AG09309 (cell line): Measurements from ENCODE around the gene CCN5.
"Not testable (repeated sequence)": the region's sequence is repeated elsewhere in the genome, so short reads cannot be mapped to it uniquely, and the experiment has no call there.

Experiments
- DNase-seq: peaks from one replicate; pipeline ENCODE4 v3.0.0-alpha.2; 2010; ENCODE audit warnings: low read depth
- H3K4me3 ChIP-seq: 2 replicates; pipeline ENCODE4 v1.5.1; 2011; ENCODE audit warnings: mild to moderate bottlenecking, low read depth, low read length, moderate library complexity; ENCODE audit not compliant: control insufficient read depth
- TF ChIP-seq, protein P1 (sequence below): IDR thresholded peaks from 2 replicates; pipeline ENCODE4 v1.5.1; 2011; ENCODE audit warnings: mild to moderate bottlenecking, low read depth, low read length, inconsistent platforms; ENCODE audit not compliant: insufficient read depth, control insufficient read depth; ENCODE audit errors: missing control alignments

Gene CCN5, protein sequence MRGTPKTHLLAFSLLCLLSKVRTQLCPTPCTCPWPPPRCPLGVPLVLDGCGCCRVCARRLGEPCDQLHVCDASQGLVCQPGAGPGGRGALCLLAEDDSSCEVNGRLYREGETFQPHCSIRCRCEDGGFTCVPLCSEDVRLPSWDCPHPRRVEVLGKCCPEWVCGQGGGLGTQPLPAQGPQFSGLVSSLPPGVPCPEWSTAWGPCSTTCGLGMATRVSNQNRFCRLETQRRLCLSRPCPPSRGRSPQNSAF

DNA sequence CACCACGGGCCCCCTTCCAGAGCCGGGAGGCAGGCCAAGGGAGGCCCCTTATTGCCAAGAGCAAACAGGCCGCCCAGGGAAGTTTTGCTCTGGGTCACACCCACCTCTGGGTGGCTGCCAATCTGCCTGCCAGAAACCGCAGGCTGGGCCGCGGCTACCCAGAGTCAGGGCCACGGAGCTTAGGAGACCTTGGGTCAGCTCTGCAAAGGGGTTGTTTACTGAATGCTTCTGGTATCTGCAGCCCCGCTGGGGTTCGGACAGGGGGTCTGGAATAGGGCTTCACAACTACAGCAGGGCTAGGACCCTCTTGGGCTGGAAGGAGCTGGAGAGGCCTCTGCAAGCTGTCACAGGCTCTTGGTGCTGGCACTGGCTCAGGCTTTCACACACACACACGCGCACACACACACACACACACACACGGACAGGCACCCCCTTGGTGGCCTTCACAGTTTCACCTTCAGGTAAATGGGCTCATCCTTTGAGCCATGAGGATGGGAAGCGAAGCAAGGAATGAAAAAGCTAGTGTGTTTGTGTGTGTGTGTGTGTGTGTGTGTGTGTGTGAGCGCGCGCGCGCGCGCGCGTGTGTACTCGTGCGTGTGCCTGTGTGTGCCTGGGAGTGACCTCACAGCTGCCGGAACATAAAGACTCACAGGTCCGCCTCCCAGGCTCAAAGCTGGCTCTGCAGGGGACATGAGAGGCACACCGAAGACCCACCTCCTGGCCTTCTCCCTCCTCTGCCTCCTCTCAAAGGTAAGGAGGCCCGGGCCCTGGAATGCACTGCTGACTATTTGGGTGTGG is at the start of gene CCN5:
TSS of gene CCN5 (plus strand) at position 669 of the 798 bp plus-strand sequence. CDS start at position 691, 22 bp downstream.
- TF ChIP-seq, protein P1, sequence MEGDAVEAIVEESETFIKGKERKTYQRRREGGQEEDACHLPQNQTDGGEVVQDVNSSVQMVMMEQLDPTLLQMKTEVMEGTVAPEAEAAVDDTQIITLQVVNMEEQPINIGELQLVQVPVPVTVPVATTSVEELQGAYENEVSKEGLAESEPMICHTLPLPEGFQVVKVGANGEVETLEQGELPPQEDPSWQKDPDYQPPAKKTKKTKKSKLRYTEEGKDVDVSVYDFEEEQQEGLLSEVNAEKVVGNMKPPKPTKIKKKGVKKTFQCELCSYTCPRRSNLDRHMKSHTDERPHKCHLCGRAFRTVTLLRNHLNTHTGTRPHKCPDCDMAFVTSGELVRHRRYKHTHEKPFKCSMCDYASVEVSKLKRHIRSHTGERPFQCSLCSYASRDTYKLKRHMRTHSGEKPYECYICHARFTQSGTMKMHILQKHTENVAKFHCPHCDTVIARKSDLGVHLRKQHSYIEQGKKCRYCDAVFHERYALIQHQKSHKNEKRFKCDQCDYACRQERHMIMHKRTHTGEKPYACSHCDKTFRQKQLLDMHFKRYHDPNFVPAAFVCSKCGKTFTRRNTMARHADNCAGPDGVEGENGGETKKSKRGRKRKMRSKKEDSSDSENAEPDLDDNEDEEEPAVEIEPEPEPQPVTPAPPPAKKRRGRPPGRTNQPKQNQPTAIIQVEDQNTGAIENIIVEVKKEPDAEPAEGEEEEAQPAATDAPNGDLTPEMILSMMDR = no peak
- no peak for DNase-seq
- H3K4me3 ChIP-seq = no peak within 1 kb of the TSS

DNA sequence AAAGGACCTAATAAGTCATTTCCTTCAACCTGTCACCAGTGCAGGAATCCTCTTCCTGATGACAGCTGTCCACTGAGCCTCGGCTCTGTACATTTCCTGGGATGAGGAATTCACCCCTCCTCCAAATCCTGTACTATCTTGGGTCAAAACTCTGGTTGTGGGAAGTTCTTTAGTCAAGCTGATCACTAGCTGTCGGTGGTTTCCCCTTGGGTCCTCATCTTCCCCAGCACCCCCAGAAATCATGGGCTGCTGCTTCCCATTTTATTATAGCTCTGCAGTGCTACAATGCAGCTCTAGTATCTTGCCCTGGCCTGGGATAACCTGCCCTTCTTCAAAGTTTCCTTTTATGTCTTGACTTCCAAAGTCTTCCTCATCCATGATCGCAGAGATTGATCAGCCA is 49.1 kb upstream of the CCN5 start:
- TF ChIP-seq, protein P1 = no peak
- H3K4me3 ChIP-seq = no peak overlapping the region
- no peak for DNase-seq

DNA sequence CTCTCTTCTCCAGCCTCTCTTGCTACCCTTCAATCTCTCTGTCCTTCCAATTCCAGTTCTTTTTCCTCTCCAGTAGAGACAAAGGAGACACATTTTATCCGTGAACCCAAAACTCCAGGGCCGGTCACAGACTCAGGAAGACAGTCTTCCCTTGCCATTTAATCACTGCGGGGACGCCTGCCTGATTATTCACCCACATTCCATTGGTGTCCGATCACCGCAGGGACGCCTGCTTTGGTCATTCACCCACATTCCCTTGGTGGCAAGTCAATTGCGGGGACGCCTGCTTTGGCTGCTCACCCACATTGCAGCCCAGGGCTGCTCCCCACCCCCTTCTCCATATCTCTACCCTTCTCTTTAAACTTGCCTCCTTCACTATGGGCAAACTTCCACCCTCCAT is 44.3 kb upstream of the CCN5 start:
- H3K4me3 ChIP-seq, DNase-seq: not testable (repeated sequence)

DNA sequence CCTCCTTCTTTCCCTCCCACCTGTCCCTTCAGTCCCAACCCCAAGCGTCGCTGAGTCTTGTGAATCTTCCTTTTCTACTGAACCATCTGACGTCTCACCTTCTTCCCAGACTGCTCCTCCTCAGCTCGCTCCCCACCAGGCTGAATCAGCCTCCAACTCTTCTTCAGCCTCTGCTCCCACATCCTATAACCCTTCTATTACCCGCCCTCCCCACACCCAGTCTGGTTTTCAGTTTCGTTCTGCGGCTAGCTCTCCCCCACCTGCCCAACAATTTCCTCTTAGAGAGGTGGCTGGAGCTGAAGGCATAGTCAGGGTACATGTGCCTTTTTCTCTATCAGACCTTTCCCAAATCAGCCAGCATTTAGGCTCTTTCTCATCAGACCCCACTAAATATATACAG is 43.6 kb upstream of the CCN5 start:
- H3K4me3 ChIP-seq, DNase-seq: not testable (repeated sequence)

DNA sequence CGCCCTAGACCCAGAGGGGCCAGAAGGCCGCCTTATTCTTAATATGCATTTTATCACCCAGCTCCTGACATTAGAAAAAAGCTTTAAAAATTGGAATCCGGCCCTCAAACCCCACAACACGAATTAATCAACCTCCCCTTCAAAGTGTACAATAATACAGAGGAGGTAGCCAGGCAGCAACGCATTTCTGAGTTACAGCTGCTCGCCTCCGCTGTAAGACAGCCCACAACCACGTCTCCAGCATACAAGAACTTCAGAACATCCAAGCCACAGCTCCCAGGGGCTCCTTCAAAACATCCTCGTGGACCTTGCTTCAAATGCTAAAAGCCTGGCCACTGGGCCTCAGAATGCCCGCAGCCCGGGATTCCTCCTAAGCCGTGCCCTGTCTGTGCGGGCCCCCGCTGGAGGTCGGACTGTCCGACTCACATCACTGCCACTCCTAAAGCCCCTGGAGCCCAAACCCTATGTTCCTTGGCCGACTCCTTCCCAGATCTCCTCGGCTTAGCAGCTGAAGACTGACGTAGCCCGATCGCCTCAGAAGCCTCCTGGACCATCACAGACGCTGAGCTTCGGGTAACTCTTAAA is 42.8 kb upstream of the CCN5 start:
- DNase-seq = not testable (repeated sequence)

DNA sequence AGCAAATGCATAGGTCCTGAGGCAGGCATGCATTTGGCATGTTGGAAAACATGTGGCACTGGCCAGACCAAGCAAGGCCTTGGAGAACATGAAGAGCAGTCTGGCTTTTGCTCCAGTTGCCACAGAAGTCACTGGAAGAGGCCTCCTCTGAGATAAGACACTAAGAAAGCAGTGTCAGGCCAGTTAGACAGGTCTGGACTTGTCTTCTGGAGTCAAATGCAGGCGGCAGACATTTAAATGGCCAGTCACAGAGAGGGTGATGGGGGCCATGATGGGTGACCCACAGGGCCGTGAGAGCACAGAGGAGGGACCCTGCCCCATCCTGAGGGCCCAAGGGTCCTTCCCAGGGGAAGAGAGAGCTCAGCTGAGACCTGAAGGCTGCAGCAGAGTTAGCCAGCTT is 36.9 kb upstream of the CCN5 start:
- no peak overlapping the region for H3K4me3 ChIP-seq
- DNase-seq = no peak
- TF ChIP-seq, protein P1 = no peak

More for the DNA sequence above, 42.8 kb upstream of the CCN5 start:
- H3K4me3 ChIP-seq = not testable (repeated sequence)

DNA sequence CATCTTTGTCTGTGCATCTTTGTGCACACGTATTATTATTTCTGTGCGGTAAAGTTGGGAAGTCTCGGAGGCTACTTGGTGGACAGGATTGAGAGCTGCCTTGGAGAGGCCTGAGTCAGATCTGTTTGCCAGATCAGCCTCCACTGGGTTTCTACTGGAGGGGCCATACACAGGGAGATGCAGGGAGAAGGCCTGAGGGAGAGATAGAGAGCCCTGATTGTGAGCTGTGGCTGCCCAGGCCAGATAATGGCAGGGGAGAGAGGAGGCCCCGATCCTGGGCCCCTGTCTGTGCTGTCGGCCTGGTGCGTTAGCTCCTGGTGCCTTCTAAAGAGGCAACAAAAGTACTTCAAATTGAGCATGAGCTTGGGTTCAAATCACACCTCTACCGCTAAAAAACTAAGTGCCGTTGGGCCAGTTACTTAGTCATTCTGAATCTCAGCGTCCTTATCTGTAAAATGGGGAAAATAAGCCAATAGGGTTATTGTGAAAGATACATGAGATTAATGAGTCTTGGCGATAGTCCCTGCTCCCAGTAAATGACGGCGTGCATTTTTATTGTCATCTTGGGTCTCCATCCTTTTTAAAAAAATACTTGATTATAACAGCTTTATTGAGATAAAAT is 36.1 kb upstream of the CCN5 start:
- no peak for DNase-seq
- no peak overlapping the region for H3K4me3 ChIP-seq
- TF ChIP-seq, protein P1 = no peak
